Body of pancreas (tissue), 4 donors: ENCODE data around the gene ZNF543. TPM values are rescaled to one million over a fixed set of nuclear protein-coding genes. Genes with fewer than 3 reads are reported as not detected.
A peak's percentile ranks its signal among the peaks of the same experiment; 100 is the strongest.

ENCODE experiments used
- ATAC-seq: fragments of 150-250 bp; one replicate; pipeline ENCODE4 v1.9.1; 2016
- DNase-seq, 4 donors: peaks; one replicate each; pipeline ENCODE4 v3.0.0-alpha.2; 2019
- H3K27ac ChIP-seq, 4 donors: fragments of 200-600 bp; sonication (generic); 1 replicate in 3 of 4; 2 replicates in 1 of 4; pipeline versions ENCODE4 v1.5.1 to v1.6.1; 2016 to 2019; ENCODE audit warnings: mild to moderate bottlenecking in 1 of 4, mixed read lengths in 1 of 4, moderate library complexity in 1 of 4
- H3K27me3 ChIP-seq, 2 donors: fragments of 200-600 bp; sonication (generic); one replicate each; pipeline ENCODE4 v1.6.0; 2016; ENCODE audit warnings: mild to moderate bottlenecking in 1 of 2
- H3K36me3 ChIP-seq, 2 donors: fragments of 200-600 bp; sonication (generic); replicated peaks in 1 of 2; 2 replicates each; pipeline ENCODE4 v1.5.1; 2016; ENCODE audit warnings: low read depth in 2 of 2; ENCODE audit not compliant: insufficient read depth in 1 of 2
- H3K4me1 ChIP-seq: fragments of 200-600 bp; sonication (generic); one replicate; pipeline ENCODE4 v1.6.0; 2016
- H3K4me3 ChIP-seq, 2 donors: fragments of 200-600 bp; sonication (generic); 1 replicate in 1 of 2; 2 replicates in 1 of 2; pipeline ENCODE4 v1.5.1; 2016 to 2019
- H3K9me3 ChIP-seq, 3 donors: fragments of 200-600 bp; sonication (generic); 1 replicate in 2 of 3; 2 replicates in 1 of 3; pipeline ENCODE4 v1.5.1; 2016
- CTCF ChIP-seq, 7 experiments: fragments of 450-650 bp in 4 of 7; fragments of 200-600 bp in 3 of 7; sonication (generic) in 3 of 7; IDR thresholded peaks; one replicate each; pipeline ENCODE4 v1.5.1; 2016 to 2019; ENCODE audit warnings: antibody characterized with exemption in 7 of 7
- POLR2A ChIP-seq, 3 donors: fragments of 450-650 bp; IDR thresholded peaks; one replicate each; pipeline ENCODE4 v1.6.1; 2016; ENCODE audit warnings: antibody characterized with exemption in 3 of 3, mild to moderate bottlenecking in 2 of 3
- WGBS, 2 donors: methylation state at CpG; one replicate each; pipeline ENCODE4 v1.1.5; 2017; 5-methylcytosine and 5-hydroxymethylcytosine counted together
- intact Hi-C: fragments of 100-400 bp; cut with DNase I; formaldehyde crosslinking; loops from one replicate; pipeline ENCODE4 v1.15.1; 2023
- total RNA-seq, 2 donors: library from RNA; depleted of rRNA; stranded (reverse); fragments of >200 nt; gene quantifications; one replicate each; pipeline ENCODE4 v1.1.0, GENCODE V29; 2016

ZNF543 gene
- total RNA-seq, 2 donors from 2014 or later: 0.33 to 3.9 TPM

DNA sequence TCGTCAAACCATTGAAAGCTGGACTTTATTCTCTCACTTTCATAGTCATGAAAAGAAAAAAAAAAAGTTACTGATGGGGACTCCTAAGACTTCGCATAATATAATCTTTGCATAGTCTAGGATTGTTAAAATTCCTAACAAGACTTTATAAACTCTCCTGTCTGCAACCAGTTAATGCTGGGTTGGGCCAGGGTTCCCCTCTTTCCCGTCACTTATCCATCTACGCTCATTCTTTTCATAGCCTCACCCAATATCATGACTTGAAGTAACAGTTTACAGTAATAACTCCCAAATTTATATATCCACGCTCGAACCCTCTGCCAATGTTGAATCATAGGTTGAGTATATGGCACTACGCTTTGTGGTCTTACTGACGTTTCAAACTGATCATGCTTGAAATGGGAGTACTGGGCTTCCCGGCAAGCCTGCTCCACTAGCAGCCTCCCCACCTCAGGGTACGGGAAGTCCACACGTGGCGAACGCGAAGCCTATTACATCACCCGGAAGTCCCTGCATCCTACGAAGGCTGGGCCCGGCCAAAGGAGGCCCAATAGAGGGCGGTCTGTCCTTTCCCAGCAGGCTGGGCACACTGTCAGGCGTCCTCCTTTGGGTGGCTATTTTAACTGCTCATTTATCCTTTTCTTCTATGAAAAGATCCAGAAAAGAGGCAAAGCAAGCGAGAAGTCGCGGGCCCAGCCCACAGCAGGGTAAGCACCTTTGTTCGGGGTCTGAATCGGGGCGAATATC is 40.7 kb upstream of the ZNF543 start:
- no peaks in the 10 kb centered on the region for H3K27me3 ChIP-seq
- DNase-seq (peak; percentile 85 to 95 (median 91)), ATAC-seq (peak; percentile 92)
- TF ChIP-seq POLR2A (IDR thresholded peaks at IDR 0.05) (peak in 2 of 3 donors; percentile 93 to 94), CTCF (IDR thresholded peaks at IDR 0.05) (peak in 4 of 7 experiments; percentile 14 to 36 (median 22))
- intact Hi-C loops: no loop called here
- peaks cover 25% of the 10 kb centered on the region for H3K4me1 ChIP-seq
- H3K9me3 ChIP-seq: no peaks in the 10 kb centered on the region
- 6 to 12% methylated on average over 11 to 25 of the region's 25 CpGs for WGBS, 2 donors
- peak overlapping the region; percentile 91 to 95 for H3K4me3 ChIP-seq
- H3K36me3 ChIP-seq: peaks cover 1 to 4% of the 10 kb centered on the region in 2 donors
- H3K27ac ChIP-seq: peak overlapping the region; percentile 94 to 99 (median 96)

DNA sequence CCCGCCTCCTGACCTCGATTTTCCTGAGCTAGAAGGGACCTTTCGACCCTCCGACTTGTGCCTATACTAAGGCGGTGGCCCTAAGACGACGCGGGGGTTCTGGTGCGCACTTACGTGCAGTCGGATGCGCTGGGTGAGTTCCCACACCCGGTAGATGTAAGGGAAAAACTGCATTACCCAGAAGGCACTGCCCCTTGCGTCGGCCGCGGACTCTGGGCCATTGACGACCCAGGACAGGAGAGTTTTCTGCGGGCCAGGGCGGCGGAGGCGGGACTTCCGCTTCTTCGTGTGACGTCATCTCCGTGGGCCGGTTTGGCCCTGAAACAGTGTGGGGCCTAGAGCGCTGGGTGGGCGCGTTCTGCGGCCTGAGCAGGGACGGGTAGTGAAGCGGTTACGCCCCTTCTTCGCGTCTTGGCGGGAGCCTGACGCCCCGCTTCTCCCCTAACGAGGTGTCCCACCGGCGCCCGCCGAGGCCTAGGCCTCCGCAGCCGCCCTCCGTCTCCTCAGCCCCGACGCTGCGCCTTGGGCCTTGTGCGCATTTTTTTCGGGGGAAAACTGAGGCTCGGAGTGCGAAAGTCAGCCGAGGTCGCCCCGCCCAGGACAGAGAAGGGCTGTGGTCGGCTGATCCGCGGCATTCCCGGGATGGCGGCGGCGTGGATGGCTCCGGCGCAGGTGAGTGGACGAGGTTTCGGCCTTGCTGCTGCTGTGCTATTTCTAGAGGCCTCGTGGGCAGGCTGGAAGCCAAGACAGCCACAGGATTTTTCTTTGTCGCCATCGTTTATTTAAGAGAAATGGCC is 39.9 kb upstream of the ZNF543 start, which contains the start of gene ZNF460:
Gene ZNF460 (plus strand): TSS at position 321 of the 797 bp plus-strand sequence. CDS start 322 bp downstream, at position 643.
- H3K4me3 ChIP-seq: peak within 1 kb of the TSS; percentile 91 to 95
- H3K27ac ChIP-seq: peak within 1 kb of the TSS; percentile 94 to 99 (median 96)
- H3K4me1 ChIP-seq: peaks cover 25% of the 10 kb centered on the region
- peaks cover 0 to 3% (median 0%) of the 10 kb centered on the region in 3 donors for H3K9me3 ChIP-seq
- TF ChIP-seq POLR2A (IDR thresholded peaks at IDR 0.05) (peak; percentile 52 to 89 (median 89)), CTCF (IDR thresholded peaks at IDR 0.05) (no peak)
- peak; percentile 96 to 98 (median 96) for DNase-seq
- no peaks in the 10 kb centered on the region for H3K27me3 ChIP-seq
- peaks cover 9 to 11% of the 10 kb centered on the region in 2 donors for H3K36me3 ChIP-seq
- intact Hi-C loops: no loop called here
- WGBS, 2 donors: 0% methylated on average over 29 to 70 of the region's 71 CpGs
- peak; percentile 97 for ATAC-seq

GRCh38 chr19:57280962-57281400 is 39.3 kb upstream of the ZNF543 start:
- WGBS, 2 donors: 1 to 3% methylated on average over 6 of the region's 6 CpGs
- DNase-seq: no peak

More at GRCh38 chr19:57280962-57281400, 39.3 kb upstream of the ZNF543 start:
- Histone ChIP-seq H3K9me3 (peaks cover 0 to 7% (median 0%) of the 10 kb centered on the region in 3 donors), H3K4me1 (peaks cover 25% of the 10 kb centered on the region), H3K36me3 (peaks cover 14 to 16% of the 10 kb centered on the region in 2 donors), H3K27me3 (no peaks in the 10 kb centered on the region), H3K27ac (peak overlapping the region; percentile 94 to 99 (median 96)), H3K4me3 (peak overlapping the region; percentile 91 to 95)
- intact Hi-C loops: no loop called here
- TF ChIP-seq POLR2A (IDR thresholded peaks at IDR 0.05) (no peak), CTCF (IDR thresholded peaks at IDR 0.05) (no peak)
- ATAC-seq: no peak
